Activated CD4-positive, alpha-beta T cell treated with anti-CD3 and anti-CD28 coated beads, Interleukin-2, amount 10 ng/mL, durations not matched to agents 7 days and 5 days (primary cell): ENCODE data around the gene MRPL44. TPM values are rescaled to one million over a fixed set of nuclear protein-coding genes. Genes with fewer than 3 reads are reported as not detected.
"Not testable (repeated sequence)": the region's sequence is repeated elsewhere in the genome, so short reads cannot be mapped to it uniquely, and the experiment has no call there.

Source experiments
- CTCF ChIA-PET: fragments of 350-600 bp; sonication (Branson Sonifier 250); formaldehyde crosslinking; loops from one replicate; lab custom pipeline; 2021; ENCODE audit warnings: antibody characterized with exemption; lab: Charles Lee
- POLR2A ChIA-PET: fragments of 350-600 bp; sonication (Branson Sonifier 250); formaldehyde crosslinking; loops from one replicate; lab custom pipeline; 2021; ENCODE audit warnings: antibody characterized with exemption; lab: Charles Lee
- DNase-seq: peaks from one replicate; pipeline ENCODE4 v3.0.0-alpha.2; 2020
- H3K27ac Mint-ChIP-seq: one replicate; pipeline ENCODE4 v1.8.0; 2021; ENCODE audit warnings: mild to moderate bottlenecking, moderate library complexity, mixed read lengths
- H3K27me3 Mint-ChIP-seq: one replicate; pipeline ENCODE4 v1.8.0; 2021; ENCODE audit warnings: mixed read lengths
- H3K36me3 Mint-ChIP-seq: one replicate; pipeline ENCODE4 v1.8.0; 2021; ENCODE audit warnings: low read depth, mixed read lengths
- H3K4me1 Mint-ChIP-seq: one replicate; pipeline ENCODE4 v1.8.0; 2021; ENCODE audit warnings: mixed read lengths
- H3K4me3 Mint-ChIP-seq: one replicate; pipeline ENCODE4 v1.8.0; 2021; ENCODE audit warnings: mild to moderate bottlenecking, moderate library complexity, mixed read lengths
- H3K9me3 Mint-ChIP-seq: one replicate; pipeline ENCODE4 v1.8.0; 2021; ENCODE audit warnings: mixed read lengths
- total RNA-seq, 2 experiments: library from RNA; stranded (reverse); gene quantifications; one replicate each; pipeline ENCODE4 v1.2.3, GENCODE V29; 2021

Gene MRPL44
- total RNA-seq, 2 experiments from 2014 or later: 29.6 to 32.1 TPM

DNA sequence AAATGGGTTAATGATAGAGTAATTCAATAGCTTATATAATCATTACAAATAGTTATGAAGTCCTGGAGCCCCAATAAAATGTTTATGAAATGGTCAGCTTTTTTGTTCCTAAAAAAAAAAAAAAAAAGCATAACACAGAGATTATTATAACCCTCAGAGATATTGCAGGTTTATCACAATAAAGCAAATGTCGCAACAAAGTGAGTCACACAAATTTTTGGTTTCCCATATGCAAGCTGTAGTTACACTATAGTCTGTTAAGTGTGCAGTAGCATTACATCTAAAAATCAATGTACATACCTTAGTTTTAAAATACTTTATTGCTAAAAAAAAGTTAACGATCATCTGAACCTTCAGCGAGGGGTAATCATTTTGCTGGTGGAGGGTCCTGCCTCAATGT is 32.2 kb upstream of the MRPL44 start:
- ChIA-PET POLR2A (no interaction called here), CTCF (interaction anchor here (1.2 kb wide), 1 partner anchor 9 kb away, joined by 3 read pairs; no protein-coding TSS in a partner anchor)
- H3K4me3 Mint-ChIP-seq: no peak overlapping the region
- DNase-seq: no peak
- no peaks in the 10 kb centered on the region for H3K27me3 Mint-ChIP-seq
- no peak overlapping the region for H3K27ac Mint-ChIP-seq
- H3K36me3 Mint-ChIP-seq: peaks cover 42% of the 10 kb centered on the region
- H3K4me1 Mint-ChIP-seq: peaks cover 51% of the 10 kb centered on the region
- H3K9me3 Mint-ChIP-seq: peaks cover 6% of the 10 kb centered on the region

DNA sequence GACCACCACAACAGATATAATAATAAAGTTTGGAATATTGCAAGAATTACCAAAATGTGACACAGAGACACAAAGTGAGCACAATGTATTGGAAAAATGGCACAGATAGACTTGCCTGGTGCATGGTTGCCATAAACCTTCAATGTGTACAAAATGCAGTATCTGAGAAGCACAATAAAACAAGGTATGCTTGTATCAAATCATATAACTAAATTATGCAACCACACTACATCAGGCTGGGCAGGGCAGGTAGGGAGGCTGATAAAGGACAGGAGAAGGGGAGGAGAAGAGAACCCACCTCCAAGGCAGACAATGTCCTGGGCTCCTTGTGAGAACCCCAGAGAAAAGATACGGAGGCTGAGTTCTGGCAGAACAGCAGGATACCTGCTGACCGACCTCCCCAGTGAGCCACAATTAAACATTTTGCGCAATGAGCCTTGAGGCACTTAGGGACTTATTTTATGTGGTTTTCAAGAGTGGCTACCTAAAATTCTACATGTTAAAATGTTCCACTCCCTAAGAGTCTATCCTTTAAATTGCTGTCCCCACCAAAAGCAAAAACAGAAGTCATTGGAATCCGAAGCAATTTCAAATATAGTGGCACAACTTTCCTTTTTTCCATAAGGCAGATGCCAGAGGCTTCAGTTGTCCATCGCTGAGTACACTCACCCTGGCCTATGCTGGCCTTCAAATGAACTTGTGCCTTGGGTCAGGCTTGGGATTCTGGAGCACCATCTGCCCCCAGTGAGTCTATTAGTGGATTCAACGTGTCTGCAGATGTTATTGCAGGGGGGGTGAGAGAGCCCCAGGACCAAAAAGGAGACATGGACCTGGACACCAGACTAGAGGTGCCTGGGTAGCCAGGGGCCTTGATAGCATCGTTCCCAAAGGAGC is 28.9 kb upstream of the MRPL44 start:
- H3K9me3 Mint-ChIP-seq: peaks cover 6% of the 10 kb centered on the region
- ChIA-PET CTCF (interaction anchor here (1.1 kb wide), 1 partner anchor 19 kb away, joined by 3 read pairs; no protein-coding TSS in a partner anchor), POLR2A (no interaction called here)
- H3K4me3 Mint-ChIP-seq: no peak overlapping the region
- peaks cover 34% of the 10 kb centered on the region for H3K36me3 Mint-ChIP-seq
- peaks cover 59% of the 10 kb centered on the region for H3K4me1 Mint-ChIP-seq
- peak overlapping the region; percentile 54 for H3K27ac Mint-ChIP-seq
- no peak for DNase-seq
- H3K27me3 Mint-ChIP-seq: no peaks in the 10 kb centered on the region

DNA sequence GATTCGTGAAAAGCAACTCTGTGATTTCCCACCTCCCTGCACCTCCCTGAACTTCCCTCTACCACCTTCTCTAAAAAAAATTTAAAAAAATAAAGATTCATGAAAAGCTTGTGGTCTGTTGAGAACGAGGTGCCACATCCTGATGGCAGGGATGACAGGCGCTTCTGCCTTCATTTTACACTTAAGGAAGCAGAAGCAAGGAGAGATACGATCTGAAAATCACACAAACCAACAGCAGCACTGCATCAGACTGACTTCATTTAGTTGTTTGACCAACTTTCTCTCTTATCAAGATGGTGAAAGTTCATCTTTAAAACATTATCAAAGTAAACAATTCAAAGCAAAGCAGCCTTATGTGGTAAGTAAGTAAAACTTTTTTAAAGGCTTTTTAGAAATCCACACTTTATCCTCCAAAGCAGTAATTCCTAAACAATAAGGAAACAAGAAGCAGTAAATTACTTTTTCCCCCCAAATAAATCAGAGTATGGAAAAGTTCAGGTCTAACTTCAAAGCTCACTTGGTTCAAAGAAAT is 27.6 kb upstream of the MRPL44 start:
- peak overlapping the region; percentile 83 for H3K27ac Mint-ChIP-seq
- peaks cover 29% of the 10 kb centered on the region for H3K36me3 Mint-ChIP-seq
- CTCF ChIA-PET: interaction anchor here (0.7 to 1.4 kb wide), 4 partner anchors 11 to 106 kb away, joined by 3 read pairs; no protein-coding TSS in a partner anchor
- H3K27me3 Mint-ChIP-seq: no peaks in the 10 kb centered on the region
- peaks cover 63% of the 10 kb centered on the region for H3K4me1 Mint-ChIP-seq
- peaks cover 6% of the 10 kb centered on the region for H3K9me3 Mint-ChIP-seq
- peak overlapping the region; percentile 50 for H3K4me3 Mint-ChIP-seq
- peak; percentile 58 for DNase-seq
- POLR2A ChIA-PET: no interaction called here

DNA sequence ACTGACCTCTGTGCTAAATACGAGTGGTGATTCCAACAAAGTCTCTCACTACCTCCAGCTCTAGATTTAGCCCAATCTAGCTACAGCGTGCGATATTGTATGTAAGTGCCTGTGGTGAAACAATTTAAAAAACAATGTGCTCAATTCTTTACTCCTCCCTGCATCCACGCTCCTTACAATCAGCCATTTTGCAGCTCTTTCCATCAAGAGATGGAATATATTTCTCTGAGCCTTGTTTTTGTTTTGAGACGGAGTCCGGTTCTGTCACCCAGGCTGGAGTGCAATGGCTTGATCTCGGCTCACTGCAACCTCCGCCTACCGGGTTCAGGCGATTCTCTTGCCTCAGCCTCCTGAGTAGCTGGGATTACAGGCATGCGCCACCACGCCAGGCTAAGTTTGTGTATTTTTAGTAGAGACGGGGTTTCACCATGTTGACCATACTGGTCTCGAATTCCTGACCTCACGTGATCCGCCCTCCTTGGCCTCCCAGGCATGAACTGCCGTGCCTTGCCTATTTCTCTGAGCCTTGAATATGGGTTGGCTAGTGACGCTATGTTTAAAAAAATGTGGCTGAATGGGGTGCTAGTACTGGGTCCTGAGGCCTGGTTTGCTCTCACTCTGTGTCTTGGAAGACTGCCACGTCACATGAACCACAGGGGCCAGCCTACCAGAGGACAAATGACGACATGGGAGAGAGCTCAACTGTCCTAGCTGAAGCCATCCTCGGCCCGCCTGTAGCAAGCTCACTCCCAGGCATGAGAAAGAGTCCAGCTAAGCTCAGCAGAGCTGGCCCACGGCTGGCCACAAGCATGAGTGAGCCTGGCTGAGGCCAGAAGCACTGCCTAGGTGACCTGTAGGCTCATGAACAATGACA is 26.9 kb upstream of the MRPL44 start:
- Mint-ChIP-seq H3K27me3 (no peaks in the 10 kb centered on the region), H3K4me3 (peak overlapping the region; percentile 50), H3K36me3 (peaks cover 26% of the 10 kb centered on the region), H3K27ac (peak overlapping the region; percentile 83), H3K4me1 (peaks cover 70% of the 10 kb centered on the region), H3K9me3 (peaks cover 6% of the 10 kb centered on the region)
- DNase-seq: no peak
- POLR2A ChIA-PET: no interaction called here
- CTCF ChIA-PET: interaction anchor here (1.2 to 1.4 kb wide), 3 partner anchors 11 to 38 kb away, joined by 3 read pairs; no protein-coding TSS in a partner anchor

DNA sequence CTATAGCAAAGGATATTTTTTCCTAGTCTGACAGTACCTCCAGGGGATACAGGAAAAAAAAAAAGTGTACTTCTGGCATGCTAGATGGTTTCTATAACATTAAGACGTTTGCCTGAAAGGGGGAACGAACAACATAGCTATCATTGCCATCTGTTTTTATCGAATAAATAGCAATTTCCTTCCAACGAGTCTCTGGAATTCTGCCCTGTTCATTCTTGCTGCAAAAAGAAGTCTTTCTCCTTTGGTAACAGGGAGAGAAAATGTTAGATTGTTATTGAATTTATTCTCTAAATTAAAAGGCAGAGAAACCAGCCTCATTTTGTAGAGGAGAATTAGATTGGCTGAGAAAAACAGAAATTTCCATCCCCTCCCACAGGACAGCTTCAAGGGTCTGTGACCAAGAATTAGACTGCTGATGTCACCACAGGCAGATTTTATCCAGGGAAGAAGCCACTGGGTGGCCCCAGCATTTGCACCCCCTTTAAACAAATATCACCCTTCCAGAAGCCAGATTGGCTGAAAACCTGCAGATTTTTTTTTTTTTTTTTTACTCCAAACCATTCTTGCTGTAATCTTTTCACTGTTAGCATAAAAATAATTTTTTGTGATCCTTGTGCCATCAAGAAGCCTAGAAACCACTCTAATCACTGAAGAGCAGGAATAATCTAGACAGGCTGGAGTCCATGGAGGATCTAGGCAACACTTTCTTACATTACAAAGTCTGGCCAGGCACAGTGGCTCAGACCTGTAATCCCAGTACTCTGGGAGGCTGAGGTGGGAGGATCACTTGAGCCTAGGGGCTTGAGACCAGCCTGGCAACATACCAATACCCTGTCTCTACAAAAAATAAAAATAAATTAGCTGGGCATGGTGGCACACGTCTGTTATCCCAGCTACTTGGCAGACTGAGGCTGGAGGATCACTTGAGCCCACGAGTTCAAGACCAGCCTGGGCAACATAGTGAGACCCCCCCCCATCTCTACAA is 24.2 kb upstream of the MRPL44 start:
- POLR2A ChIA-PET: no interaction called here
- no peaks in the 10 kb centered on the region for H3K27me3 Mint-ChIP-seq
- peaks cover 83% of the 10 kb centered on the region for H3K4me1 Mint-ChIP-seq
- H3K27ac Mint-ChIP-seq: peak overlapping the region; percentile 41
- no peaks in the 10 kb centered on the region for H3K9me3 Mint-ChIP-seq
- H3K4me3 Mint-ChIP-seq: no peak overlapping the region
- DNase-seq: no peak
- CTCF ChIA-PET: interaction anchor here (0.6 to 1.2 kb wide), 2 partner anchors 10 to 17 kb away, joined by 3 read pairs; no protein-coding TSS in a partner anchor
- H3K36me3 Mint-ChIP-seq: peaks cover 17% of the 10 kb centered on the region

DNA sequence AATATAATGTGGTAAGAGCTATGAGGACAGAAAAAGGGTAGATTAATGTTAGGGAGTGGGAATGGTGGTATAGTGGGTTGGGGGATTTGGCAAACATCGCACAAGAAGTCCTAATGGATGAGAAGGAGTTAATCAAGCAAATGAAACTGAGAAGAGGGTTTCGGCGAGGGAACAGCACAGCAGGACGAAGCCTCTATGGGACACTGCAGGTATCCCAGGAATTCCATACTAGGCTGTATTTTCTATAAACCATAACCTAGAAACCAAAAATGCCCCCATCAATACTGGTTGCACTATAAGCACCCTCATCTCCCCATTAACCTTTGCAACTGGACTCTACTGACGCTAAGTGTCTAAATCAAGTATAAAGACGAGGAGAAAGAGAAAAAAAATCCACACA is 22.4 kb upstream of the MRPL44 start:
- peaks cover 6% of the 10 kb centered on the region for H3K9me3 Mint-ChIP-seq
- peaks cover 28% of the 10 kb centered on the region for H3K36me3 Mint-ChIP-seq
- H3K4me1 Mint-ChIP-seq: peaks cover 85% of the 10 kb centered on the region
- ChIA-PET CTCF (interaction anchor here (1.2 to 1.4 kb wide), 2 partner anchors 8 to 40 kb away, joined by 3 read pairs; no protein-coding TSS in a partner anchor), POLR2A (no interaction called here)
- DNase-seq: no peak
- H3K4me3 Mint-ChIP-seq: no peak overlapping the region
- no peak overlapping the region for H3K27ac Mint-ChIP-seq
- no peaks in the 10 kb centered on the region for H3K27me3 Mint-ChIP-seq

DNA sequence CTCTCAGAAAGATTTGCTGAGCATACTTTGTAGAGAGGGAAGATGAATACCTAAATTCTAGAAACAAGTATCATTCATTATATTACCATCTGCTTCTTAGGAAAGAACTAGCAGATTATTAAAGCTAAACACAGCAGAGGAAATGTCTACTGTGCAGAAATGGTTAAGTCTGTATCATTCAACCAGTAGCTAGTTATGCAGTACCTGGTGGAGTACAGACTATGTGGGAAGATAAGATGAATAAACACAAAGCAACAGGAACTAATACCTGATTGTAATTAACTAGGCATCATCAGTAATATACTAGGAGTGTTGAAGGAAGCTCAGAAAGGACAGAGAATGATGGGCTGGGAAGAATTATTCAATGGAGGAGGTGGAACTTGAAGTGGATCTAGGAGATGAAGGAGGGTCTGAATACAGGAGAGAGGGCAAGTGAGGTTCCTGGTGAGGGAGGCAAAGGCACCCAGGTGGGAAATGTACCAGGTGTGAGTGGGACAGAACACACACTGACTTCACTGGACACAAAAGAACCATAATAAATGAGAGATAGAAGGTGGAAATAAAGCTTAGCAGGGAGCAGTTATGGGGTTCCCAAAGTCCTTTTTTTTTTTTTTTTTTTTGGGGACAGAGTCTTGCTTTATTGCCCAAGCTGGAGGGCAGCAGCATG is 21.7 kb upstream of the MRPL44 start:
- CTCF ChIA-PET: interaction anchor here (0.9 to 1.4 kb wide), 3 partner anchors 9 to 39 kb away, joined by 3 read pairs; no protein-coding TSS in a partner anchor

DNA sequence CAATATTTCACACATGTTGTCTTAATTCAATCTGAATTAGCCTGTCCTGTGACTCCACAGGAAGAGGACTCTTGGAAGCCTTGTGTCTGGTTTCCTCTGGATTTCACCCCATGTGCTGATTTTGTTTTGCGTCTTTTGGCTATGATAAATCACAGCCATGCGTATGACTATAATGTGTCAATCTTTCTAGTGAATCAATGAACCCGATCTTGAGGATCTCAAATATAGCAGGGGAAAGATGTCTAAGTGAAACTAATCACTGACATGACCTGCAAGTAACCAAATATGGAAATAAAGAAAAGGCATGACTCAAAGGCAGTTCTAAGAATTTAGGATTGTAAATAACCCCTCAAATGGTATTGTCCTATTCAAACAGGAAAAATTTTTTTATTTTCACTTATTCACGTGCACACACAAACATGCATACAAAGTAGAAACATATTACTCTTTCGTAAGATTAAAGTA is 20.4 kb upstream of the MRPL44 start:
- H3K27ac Mint-ChIP-seq: peak overlapping the region; percentile 33
- peaks cover 80% of the 10 kb centered on the region for H3K4me1 Mint-ChIP-seq
- H3K27me3 Mint-ChIP-seq: no peaks in the 10 kb centered on the region
- no peak for DNase-seq
- ChIA-PET POLR2A (no interaction called here), CTCF (no interaction called here)
- H3K36me3 Mint-ChIP-seq: peaks cover 33% of the 10 kb centered on the region
- peak overlapping the region; percentile 47 for H3K4me3 Mint-ChIP-seq
- peaks cover 8% of the 10 kb centered on the region for H3K9me3 Mint-ChIP-seq

More for the DNA sequence above, 21.7 kb upstream of the MRPL44 start:
- Mint-ChIP-seq H3K36me3 (peaks cover 29% of the 10 kb centered on the region), H3K9me3 (peaks cover 6% of the 10 kb centered on the region), H3K27me3 (no peaks in the 10 kb centered on the region), H3K27ac (no peak overlapping the region), H3K4me1 (peaks cover 82% of the 10 kb centered on the region), H3K4me3 (no peak overlapping the region)
- no peak for DNase-seq
- POLR2A ChIA-PET: no interaction called here

DNA sequence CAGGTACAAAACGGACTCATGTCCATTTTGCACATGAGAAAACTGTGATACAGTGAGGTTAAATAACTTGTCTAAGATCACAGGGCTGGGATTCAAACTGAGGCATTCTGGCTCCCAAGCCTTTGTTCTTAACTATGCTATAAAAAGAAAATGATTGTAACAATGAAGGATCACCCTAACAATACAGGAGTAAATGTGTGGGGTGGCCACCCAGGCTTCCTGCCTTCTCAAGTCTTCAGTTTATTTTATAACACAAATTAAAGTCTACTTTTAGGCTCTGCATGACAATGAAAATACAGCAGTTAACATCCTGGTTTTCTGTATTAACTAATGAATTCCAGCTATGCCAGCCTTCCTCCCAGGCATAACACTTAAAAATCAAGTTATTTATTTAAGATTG is 19.7 kb upstream of the MRPL44 start:
- Mint-ChIP-seq H3K4me1 (peaks cover 79% of the 10 kb centered on the region), H3K36me3 (peaks cover 34% of the 10 kb centered on the region), H3K27ac (peak overlapping the region; percentile 41), H3K9me3 (peaks cover 8% of the 10 kb centered on the region), H3K4me3 (peak overlapping the region; percentile 47), H3K27me3 (no peaks in the 10 kb centered on the region)
- POLR2A ChIA-PET: no interaction called here
- CTCF ChIA-PET: interaction anchor here (0.9 kb wide), 1 partner anchor 19 kb away, joined by 4 read pairs; no protein-coding TSS in a partner anchor
- DNase-seq: no peak

DNA sequence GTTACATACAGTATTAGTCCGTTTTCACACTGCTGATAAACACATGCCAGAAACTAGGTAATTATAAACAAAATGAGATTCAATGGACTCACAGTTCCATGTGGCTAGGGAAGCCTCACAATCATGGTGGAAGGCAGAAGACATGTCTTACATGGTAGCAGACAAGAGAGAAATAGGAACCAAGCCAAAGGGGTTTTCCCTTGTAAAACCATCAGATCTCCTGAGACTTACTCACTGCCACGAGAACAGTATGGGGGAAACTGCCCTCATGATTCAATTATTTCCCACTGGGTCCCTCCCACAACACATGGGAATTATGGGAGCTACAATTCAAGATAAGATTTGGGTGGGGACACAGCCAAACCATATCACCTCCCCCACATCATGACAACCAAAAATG is 17.8 kb upstream of the MRPL44 start:
- H3K9me3 Mint-ChIP-seq, H3K4me3 Mint-ChIP-seq, H3K27me3 Mint-ChIP-seq, POLR2A ChIA-PET, DNase-seq: not testable (repeated sequence)
- CTCF ChIA-PET: interaction anchor here (0.7 kb wide), 1 partner anchor 968 kb away, joined by 3 read pairs; no protein-coding TSS in a partner anchor
- H3K36me3 Mint-ChIP-seq: peaks cover 43% of the 10 kb centered on the region
- peak overlapping the region; percentile 56 for H3K27ac Mint-ChIP-seq
- peaks cover 74% of the 10 kb centered on the region for H3K4me1 Mint-ChIP-seq
